ENCODE measurements around the gene TTC3.

DNA sequence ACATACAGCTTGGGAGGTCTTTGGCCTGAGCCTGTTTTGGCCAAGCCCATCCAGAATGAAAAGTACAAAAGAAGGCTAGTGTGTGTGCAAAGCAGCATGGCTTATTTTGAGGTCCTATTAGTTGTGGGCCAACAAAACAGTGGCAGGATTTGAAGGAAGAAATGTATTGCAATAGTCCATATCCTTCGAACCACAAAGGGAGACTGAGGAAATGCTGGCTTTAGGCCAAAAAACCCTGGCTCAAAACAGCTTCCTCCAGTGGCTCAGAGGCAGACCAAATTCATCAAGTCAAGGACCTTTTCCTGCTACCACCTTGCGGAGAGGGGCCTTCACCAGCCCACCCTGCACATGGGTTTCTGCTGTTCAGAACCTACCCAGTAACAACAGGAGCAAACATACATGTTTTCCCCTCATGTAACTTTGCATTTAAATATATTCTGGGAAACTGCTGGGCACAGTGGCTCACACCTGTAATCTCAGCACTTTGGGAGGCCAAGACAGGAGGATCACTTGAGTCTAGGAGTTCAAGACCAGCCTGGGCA lies 150.8 kb downstream of the TTC3 start:
- TF ChIP-seq POLR2AphosphoS5 (IDR thresholded peaks at IDR 0.05) (no peak), CTCF (IDR thresholded peaks at IDR 0.05) (no peak), EP300 (IDR thresholded peaks at IDR 0.05) (no peak), POLR2A (IDR thresholded peaks at IDR 0.05) (no peak)
